NOMO-1 (cell line): Measurements from ENCODE around the gene HLA-C.
"Not testable (repeated sequence)": the region's sequence is repeated elsewhere in the genome, so short reads cannot be mapped to it uniquely, and the experiment has no call there.

ENCODE experiments used
- DNase-seq, 2 experiments: peaks; one replicate each; lab custom pipeline; 2025; ENCODE audit not compliant: unreplicated experiment in 2 of 2; lab: John Stamatoyannopoulos, UW

The HLA-C gene

GRCh38 chr6:31270788-31271640 is 878 bp downstream of the HLA-C start:
- peak; percentile 37 to 60 for DNase-seq

GRCh38 chr6:31268836-31269235 is 3.1 kb downstream of the HLA-C start:
- no peak for DNase-seq

- no peak for DNase-seq
Observed at GRCh38 chr6:31268369-31268765, 3.5 kb downstream of the HLA-C start.

DNA sequence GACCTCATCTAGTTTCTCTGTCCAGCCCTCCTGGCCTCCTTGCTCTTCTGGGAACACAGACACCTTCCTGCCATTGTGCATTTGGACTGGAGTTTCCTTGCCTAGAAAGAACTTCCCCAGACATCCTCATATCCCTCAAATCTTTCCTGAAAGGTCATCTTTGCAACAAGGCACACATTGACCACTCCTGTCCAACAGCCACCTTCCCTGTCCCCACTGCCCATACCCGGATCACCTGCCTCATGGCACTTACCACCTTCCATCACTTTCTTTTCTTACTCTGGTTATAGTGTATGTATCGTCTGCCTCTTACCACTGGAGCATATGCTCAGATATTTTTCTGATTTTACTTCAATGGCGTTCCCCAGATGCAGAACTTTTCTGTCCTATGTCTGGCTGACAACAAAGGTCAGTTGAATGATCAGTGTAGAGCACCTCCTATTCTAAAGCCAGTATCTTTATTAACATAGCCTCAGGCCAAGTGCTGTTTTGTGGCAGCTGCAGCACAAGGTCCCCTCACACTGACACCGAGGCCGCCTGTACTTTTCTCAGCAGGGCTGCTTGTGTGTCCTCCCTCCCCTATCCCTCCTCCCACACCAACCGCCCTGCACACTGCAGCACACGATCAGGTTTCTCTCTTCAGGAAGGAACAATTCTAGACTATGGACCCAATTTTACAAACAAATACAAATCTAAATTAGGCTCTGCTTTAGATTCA is 4.1 kb downstream of the HLA-C start:
- no peak for DNase-seq

DNA sequence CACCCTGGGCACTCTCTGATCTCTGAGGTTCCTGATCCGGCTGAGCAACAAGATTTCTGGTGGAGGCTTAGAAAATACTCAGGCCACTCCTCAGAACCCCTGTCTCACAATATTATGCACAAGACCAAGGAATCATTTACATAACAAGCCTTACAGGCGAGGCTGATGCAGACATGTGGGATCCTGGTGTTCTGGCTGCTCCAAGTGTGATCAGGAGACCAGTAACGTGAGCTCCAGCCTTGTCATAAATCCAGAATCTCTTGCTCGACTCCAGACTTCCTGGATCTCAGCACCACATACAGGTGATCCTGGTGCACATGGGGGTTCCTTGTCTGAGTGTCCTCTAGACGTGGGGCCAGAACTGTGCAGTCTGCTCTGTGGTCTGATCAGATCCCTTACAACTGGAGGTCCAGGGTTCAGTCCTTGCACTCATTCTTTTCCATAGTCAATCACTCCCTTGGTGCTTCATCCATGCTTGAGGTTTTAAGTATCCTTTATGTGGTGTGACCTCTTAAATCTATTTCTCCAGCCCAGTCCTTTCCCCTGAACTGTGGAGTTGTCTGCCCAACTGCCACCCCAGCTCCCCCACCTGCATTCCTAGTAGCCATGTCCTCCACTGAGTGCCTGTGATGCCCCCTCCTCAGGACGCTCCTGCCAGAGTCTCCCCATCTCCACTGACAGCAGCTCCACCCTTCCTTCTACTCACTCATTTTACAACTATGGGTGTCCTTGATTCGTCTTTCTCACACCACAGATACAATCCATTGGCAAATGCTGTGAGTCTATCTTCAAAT is 5.1 kb downstream of the HLA-C start:
- DNase-seq, result no peak

DNA sequence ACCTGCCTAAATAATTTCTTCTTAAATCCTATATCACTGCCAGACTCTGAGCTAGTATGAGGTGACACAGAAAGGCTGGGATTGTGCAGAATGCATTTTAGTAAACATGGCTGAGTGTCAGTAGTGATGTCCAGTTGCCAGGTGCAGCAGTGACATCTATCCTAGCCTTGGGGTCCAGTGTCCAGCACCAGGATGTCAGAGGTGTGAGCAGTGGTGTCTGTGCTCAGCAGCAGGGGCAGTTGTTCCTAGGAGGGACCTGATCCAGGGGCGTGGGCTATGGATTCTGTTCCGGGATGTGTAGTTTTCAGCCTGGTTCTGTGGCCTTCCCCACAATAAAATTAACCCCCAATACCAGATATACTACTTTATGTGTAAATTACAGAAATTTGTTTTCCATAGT is 6.0 kb downstream of the HLA-C start:
- no peak for DNase-seq

GRCh38 chr6:31263346-31263933 is 8.5 kb downstream of the HLA-C start:
- DNase-seq, result not testable (repeated sequence)

GRCh38 chr6:31259995-31260394 is 11.9 kb downstream of the HLA-C start:
- not testable (repeated sequence) for DNase-seq

DNA sequence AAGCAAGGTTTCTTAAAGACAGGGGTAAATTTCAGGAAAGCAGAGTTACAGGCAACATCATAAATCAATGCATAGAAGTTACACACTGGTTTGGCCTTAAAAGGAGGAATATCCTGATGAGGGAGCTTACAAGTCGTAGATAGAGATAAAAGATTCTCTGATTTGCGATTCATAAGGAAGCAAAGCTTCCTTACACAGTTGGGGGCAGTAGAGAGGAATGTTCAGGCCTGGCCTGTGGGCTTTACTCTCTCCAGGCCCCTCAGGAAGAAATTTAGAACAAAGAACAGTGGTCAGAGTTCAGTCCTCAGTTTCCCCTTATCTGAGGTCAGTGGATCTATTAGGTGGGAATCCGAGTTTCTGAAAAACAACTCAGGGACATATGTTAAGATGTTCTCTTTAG is 19.3 kb downstream of the HLA-C start:
- DNase-seq, result no peak

GRCh38 chr6:31251261-31251660 is 20.6 kb downstream of the HLA-C start:
- DNase-seq, result no peak

GRCh38 chr6:31249184-31249583 is 22.7 kb downstream of the HLA-C start:
- DNase-seq, result no peak

DNA sequence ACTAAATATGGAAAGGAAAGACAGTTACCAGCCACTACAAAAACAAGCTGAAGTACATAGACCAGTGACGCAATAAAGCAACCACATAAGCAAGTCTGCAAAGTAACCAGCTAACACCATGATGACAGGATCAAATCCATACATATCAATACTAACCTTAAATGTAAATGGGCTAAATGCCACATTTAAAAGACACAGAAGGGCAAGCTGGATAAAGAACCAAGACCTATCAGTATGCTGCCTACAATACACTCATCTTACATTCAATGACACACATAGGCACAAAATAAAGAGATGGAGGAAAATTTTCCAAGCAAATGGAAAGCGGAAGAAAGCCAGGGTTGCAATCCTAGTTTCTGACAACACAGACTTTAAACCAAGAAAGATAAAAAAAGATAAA is 24.1 kb downstream of the HLA-C start:
- DNase-seq, result no peak

GRCh38 chr6:31246051-31246521 is 25.8 kb downstream of the HLA-C start:
- no peak for DNase-seq

DNA sequence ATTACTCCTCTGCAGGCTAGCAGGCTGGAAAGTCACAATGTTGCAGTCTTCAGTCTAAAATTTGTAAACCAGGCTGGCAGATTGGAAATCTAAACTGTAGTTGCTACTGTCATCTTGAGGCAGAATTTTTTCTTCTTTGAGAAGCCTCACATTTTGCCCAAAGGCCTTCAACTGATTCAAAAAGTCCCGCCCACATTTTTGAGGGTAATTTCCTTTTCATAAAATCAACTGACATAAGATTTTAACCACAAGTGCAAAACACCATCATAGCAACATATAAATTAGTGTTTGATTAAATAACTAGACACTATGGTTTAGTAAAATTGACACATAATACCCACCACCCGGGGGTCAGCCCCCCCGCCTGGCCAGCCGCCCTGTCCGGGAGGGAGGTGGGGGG is 28.4 kb downstream of the HLA-C start:
- no peak for DNase-seq

- DNase-seq, result no peak
Observed at GRCh38 chr6:31239854-31240253, 32.0 kb downstream of the HLA-C start.

DNA sequence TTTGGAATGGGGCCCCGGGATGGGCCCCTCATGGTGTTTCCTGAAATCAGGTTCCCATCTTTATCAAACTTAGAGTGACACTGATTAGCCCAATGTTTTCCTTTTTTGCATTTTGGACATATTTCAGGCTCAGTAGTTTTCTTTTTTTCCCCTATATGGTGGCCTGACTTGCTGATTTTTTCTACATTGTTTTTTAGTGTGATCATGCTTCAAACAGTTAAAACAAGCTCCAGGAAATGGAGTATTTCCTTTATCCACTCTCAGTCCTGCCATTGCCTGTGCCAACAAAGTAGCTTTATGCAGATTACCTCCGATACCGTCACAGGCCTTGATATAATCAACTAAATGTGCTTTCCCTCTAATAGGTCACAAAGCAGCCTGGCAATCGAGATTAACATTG is 37.8 kb downstream of the HLA-C start:
- DNase-seq, result not testable (repeated sequence)

- DNase-seq, result no peak
Observed at GRCh38 chr6:31228476-31228875, 43.4 kb downstream of the HLA-C start.

DNA sequence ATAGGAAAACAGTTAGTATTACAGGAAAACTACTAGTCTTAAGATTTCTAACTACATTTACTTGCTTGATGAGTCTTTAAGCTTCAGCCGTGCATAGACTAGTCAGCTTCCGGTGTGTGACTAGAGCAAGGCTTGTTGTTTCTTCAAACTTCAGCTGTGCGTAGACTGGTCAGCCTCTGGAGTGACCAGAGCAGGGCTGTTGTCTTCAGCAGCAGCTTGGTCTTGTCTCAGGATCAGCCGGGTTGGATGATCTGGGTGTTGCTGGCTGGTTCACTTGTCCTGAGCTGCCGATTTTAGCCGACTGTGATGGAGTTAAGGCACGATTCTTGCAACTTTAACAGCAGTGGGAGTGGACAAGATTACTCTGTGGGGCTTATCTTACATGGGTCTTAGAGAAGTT is 44.7 kb downstream of the HLA-C start:
- DNase-seq, result no peak

DNA sequence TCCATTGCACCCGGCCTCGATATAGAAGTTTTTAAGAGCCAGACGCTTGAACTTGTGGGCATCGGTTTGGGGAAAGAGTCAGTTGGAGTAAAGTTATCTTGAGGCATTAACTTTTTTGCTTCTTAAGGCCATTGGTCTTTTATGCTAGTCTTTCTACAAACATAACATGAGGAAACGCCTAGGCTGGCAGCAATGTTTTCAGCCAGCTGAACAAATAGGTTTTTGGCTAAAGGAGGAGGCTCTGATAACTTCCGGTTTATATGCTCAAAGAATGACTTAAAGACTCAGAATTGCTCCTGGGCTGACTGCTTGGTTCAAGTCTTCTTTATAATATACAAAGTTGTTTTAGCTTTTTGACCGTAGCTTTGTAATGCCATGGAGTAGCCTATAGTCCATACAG is 46.2 kb downstream of the HLA-C start:
- DNase-seq, result no peak

- DNase-seq, result no peak
Observed at GRCh38 chr6:31222496-31222895, 49.4 kb downstream of the HLA-C start.
